CD1c-positive myeloid dendritic cell (primary cell): ENCODE measurements around the gene SET.

ENCODE experiments used
- DNase-seq: peaks from one replicate; pipeline ENCODE4 v3.0.0-alpha.2; 2016; ENCODE audit errors: extremely low spot score

SET gene

GRCh38 chr9:128712451-128713410 is 23.7 kb downstream of the SET start:
- no peak for DNase-seq

DNA sequence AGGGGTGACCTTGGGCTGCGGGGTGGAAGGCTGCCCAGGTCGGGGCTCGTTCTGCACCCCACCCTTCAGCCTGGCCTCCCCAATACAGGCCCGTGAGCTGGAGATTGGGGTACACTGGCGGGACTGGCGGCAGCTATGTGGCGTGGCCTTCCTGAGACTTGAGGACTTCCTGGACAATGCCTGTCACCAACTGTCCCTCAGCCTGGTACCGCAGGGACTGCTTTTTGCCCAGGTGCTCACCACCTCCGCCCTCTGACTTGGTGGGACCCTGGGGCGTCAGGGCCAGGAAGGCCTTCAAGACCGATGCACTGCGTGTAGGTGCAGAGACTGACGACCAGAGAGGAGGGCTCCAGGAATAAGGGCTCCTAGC is 24.4 kb downstream of the SET start:
- DNase-seq: no peak

GRCh38 chr9:128713941-128714573 is 25.0 kb downstream of the SET start:
- no peak for DNase-seq

DNA sequence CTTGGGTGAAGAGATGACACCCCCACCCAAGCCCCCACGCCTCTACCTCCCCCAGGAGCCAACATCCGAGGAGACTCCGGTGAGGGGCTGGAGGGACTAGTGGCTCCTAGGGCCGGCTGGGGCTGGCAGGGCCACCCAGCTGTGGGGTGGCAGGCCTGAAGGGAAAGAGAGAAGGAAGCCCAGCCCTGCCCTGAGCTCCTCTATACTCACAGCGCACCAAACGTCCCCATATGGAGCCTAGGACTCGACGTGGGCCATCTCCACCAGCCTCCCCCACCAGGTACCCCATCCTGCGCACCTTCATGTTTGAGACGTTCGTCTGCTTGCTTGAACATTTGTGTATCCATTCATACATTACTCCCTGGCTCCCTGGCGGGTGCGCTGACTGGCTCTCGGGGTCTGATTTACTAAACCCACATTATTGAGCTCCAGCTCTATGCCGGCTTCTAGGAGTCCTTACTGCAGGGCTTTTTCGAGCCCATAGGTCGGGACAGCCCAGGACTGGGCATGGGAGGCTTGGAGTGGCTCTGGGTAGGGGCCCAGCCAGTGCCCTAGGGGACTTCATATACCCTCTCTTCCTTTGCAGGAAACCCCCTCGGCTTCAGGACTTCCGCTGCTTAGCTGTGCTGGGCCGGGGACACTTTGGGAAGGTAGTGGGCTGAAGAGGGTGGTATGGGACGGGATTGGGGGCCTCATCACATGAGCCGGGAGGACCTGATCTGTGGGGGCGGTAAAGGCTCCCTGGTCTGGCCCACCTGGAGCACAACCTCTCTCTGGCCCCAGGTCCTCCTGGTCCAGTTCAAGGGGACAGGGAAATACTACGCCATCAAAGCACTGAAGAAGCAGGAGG is 25.8 kb downstream of the SET start:
- no peak for DNase-seq

DNA sequence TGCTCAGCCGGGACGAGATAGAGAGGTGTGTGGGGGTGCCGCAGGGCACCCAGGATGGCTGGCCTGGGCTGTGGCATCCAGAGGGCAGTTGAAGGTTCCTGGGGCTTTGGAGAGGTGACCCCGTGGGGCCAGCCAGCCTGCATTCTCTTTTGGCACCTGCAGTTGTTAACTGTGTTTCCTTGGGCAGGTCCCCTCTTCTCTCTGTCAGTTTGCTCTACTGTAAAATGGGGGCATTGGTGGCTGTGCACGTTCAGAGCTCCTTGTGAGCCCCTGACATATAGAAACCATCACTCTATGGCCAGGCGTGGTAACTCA is 26.4 kb downstream of the SET start:
- no peak for DNase-seq

DNA sequence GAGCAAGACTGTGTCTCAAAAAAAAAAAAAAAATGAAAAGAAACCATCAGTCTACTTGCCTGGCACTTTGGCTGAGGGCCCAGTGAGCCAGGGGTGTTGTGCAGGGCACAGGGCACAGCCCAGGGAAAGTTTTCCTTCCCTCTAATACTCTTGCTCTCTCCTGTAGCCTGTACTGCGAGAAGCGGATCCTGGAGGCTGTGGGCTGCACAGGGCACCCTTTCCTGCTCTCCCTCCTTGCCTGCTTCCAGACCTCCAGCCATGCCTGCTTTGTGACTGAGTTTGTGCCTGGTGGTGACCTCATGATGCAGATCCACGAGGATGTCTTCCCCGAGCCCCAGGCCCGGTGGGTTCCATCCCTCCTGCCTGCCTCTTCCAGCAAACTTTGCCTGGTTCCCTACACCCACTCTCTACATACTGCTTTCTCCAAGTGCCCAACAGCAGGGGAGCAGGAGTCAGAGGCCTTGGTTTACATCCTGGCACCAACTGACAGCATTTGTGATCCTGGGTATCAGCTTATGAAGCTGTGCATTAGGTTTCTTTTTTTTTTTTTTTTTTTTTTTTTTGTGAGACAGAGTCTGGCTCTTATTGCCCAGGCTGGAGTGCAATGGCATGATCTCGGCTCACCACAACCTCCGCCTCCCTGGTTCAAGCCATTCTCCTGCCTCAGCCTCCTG is 27.7 kb downstream of the SET start:
- no peak for DNase-seq

DNA sequence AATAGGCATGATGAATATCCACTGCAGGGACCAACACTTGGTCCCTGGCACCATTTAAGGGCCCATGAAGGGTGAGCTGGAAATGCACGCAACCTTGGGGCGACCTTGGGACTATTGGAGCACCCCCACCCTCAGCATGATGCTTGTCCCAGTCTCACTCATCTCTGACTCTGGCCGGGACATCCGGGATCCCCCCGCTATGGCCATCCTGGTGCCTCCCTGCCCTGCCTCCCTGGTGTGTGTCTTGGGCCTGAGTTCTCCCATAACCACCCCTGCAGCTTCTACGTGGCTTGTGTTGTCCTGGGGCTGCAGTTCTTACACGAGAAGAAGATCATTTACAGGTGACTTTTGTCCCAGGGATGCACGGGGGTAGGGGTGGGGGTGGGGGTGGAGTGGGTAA is 29.0 kb downstream of the SET start:
- no peak for DNase-seq

DNA sequence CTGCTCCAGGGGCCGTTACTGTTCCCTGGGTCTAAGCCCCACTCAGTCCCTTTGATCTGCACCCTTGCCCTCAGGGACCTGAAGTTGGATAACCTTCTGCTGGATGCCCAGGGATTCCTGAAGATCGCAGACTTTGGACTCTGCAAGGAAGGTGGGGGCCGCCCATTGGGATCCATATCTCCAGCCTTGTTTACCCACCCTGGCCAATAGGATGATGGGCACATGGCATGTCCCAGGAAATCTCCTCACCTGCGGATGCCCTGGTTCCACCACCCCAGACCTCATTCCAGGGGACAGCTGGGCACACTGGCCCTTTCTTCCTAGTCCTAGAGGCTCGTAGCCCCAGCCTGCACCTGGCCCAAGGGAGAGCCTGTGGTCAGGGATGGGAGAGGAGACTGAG is 29.5 kb downstream of the SET start:
- no peak for DNase-seq

DNA sequence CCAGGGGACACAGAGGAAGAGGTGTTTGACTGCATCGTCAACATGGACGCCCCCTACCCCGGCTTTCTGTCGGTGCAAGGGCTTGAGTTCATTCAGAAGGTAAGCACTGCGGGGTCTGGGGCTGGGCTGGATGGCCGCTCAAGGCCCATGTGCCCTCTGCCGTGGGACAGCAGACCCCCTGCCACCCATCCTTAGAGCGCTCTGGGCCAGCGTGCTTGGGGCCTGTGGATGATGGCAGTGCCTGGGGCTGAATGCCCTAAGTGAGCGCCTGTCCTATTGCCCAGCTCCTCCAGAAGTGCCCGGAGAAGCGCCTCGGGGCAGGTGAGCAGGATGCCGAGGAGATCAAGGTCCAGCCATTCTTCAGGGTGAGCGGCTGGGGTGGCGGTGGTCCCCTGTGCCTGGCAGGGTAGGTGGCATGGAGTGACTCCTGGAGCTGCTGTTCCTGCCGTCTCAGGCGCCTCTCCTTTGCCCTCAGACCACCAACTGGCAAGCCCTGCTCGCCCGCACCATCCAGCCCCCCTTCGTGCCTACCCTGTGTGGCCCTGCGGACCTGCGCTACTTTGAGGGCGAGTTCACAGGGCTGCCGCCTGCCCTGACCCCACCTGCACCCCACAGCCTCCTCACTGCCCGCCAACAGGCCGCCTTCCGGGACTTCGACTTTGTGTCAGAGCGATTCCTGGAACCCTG is 31.0 kb downstream of the SET start:
- DNase-seq: no peak

DNA sequence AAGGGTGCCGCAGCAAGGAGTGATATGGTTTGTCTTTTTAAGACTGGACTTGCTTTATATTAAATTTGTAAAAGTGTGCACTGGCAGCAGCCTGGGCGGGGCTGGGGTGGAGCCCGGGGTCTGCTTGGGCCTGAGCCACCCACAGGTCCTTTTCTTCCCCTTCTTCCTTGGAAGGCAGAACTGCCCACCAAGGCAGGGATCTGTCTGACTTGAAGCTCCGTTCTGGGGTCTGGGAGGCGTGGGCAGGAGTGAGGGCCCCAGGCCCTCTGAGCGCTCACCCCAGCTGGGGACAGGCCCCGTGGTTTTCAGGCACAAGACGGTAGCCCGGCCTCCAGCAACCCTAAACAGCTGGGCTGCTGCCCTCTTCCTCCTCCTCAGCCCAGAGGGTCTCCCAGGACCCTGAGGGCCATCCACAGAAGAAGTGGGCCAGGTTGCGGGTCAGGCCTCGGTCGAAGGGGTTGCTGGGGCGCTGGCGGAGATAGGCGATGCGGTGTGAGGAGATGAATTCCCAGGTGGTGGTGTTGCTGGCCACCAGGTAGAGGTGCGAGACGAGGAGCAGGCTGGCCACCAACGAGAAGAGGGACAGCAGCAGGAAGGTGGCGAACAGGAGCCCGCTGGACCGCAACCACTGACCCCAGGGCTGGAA is 31.9 kb downstream of the SET start:
- no peak for DNase-seq

DNA sequence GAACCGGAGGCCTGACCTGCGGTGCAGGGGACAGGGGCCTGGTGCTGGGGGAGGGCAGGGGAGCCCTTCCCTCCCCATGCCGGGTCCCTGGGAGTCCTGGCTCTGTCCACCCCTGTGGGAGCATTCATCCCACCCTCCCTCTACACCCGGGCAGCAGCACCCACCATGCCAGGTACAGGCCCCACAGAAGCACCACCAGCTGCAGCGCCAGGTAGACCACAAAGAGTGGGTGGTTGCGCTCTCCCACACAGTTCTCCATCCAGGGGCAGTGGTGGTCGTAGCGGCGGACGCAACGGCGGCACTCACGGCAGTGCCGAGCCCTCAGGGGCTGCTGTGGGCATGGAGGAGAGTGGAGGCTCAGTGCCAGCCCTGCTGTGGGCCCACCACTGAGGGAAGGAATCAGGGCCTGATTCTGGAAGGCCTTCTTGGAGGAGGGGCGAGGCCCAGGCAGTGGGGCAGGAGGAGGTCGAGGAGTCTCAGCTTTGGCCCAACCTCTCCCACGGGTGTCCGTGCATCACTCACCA is 32.5 kb downstream of the SET start:
- no peak for DNase-seq

DNA sequence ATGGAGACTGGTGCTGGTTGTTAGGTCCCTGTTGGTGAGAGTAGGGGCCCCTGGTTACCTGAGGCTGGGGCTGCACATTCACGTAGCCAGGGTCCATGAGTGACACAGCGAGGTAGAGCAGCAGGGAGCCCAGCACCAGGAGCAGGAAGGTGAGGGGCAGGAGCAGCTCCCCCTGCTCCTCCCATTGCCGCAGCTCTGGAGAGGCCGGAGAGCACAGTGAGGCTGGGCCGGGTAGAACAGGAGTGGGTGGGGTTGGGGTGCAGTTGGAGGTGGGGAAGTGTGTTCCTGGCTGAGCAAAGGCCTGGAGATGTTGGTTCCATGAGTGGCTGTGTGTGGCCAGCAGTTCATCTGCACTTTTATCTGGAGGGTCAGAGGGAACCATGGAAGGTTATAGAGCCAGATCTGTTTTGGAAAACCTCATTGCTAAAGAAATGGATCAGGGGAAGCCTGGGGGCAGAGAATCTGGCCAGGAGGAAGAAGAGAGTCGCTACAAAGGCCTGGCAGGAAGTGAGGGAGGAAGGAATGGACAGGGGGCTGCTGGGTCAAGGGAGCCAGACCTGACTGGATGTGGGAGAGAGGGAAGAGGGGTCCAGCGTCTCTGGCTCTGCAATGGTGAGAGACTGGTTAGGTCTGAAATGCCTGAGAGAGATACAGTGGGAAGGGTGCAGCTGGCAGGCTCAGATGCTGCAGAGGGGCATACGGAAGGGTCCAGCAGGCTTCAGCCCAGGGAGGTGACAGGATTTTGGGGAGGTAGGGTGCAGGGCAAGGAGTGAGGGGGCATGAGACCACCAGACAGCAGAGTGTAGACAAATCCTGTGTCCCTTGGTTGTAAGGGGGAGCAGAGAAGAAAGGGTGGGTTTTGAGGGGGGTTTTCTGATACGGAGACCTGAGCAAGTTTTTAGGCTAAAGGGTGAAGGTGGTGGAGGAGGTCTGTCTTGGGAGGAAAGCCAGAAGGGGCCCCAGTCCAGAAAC is 33.6 kb downstream of the SET start:
- no peak for DNase-seq

- no peak for DNase-seq
These were observed 34.4 kb downstream of the SET start for GRCh38 chr9:128723352-128723865.

GRCh38 chr9:128723866-128724743 is 35.1 kb downstream of the SET start, which contains the start of gene ZDHHC12:
TSS of gene ZDHHC12 (minus strand) at chr9:128724127. CDS start at chr9:128724093, 34 bp downstream.
- DNase-seq: peak; percentile 98

- peak; percentile 82 for DNase-seq
These were observed 35.8 kb downstream of the SET start for GRCh38 chr9:128724744-128725211.

GRCh38 chr9:128727640-128728248 is 38.7 kb downstream of the SET start:
- no peak for DNase-seq

DNA sequence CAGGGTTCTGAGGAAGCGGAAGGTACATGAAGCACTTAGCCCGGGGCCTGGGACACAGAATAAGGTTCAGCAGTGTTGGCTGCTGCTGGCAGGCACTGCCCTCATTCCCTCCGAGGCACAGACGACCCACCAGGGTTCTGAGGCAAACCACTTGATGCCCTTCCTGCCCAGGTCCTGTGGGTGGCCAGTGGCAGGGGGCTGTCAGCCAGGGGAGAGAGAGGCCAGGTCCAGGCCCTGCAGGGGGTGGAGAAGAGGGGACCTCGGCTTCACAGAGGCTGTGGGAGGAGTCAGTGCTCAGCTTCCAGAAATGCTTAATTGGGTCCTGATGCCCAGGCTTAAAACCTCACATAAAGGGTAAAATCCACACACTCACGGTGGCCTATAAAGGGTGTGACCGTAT is 39.3 kb downstream of the SET start:
- no peak for DNase-seq
